HCT116 (cell line): Measurements from ENCODE around the gene NNAT. TPM values are rescaled to one million over a fixed set of nuclear protein-coding genes. Genes with fewer than 3 reads are reported as not detected.

Experiments used
- ATAC-seq: fragments of 200-7000 bp; cut with Tn5 transposase; 2 replicates; pipeline ENCODE4 v1.9.1; 2020; ENCODE audit warnings: mild to moderate bottlenecking, moderate library complexity
- BruUV-seq: library from RNA; stranded (reverse); fragments of 400-500 nt; replicated peaks from 2 replicates; lab custom pipeline; 2021; lab: Mats Ljungman, UMichigan
- CTCF ChIA-PET: fragments of 300-600 bp; sonication (Branson Sonifier 250); formaldehyde crosslinking; loops from one replicate; lab custom pipeline; 2021; ENCODE audit warnings: antibody characterized with exemption; lab: Charles Lee
- POLR2A ChIA-PET: fragments of 300-600, 350-600 bp; sonication (Branson Sonifier 250); formaldehyde crosslinking; loops from one replicate; lab custom pipeline; 2021; ENCODE audit warnings: antibody characterized with exemption; lab: Charles Lee
- RAD21 ChIA-PET, 2 experiments: fragments of 300-600 bp; sonication (Branson Sonifier 250); formaldehyde crosslinking; loops; one replicate each; lab custom pipeline; 2023; ENCODE audit warnings: low total read pairs in 2 of 2; ENCODE audit not compliant: uncharacterized antibody in 2 of 2, unreplicated experiment in 2 of 2, low non-redundant PET in 1 of 2; lab: Charles Lee
- DNase-seq: peaks from one replicate; pipeline ENCODE4 v3.0.0-alpha.2; 2010; ENCODE audit warnings: low read depth, low spot score
- H2AFZ ChIP-seq: fragments of 200-600 bp; shearing (Covaris generic), sonication (generic); 2 replicates; pipeline ENCODE4 v1.6.1; 2017; ENCODE audit warnings: low read depth, mixed run types, mixed read lengths, antibody characterized with exemption, low read length; ENCODE audit not compliant: poor library complexity, severe bottlenecking
- H3K27ac ChIP-seq: 2 replicates; pipeline ENCODE4 v1.5.1; 2012; ENCODE audit warnings: low read depth, low read length
- H3K27me3 ChIP-seq: fragments of 200-600 bp; sonication (generic); 2 replicates; pipeline ENCODE4 v1.6.1; 2016; ENCODE audit warnings: mixed run types, low read length, mixed read lengths; ENCODE audit not compliant: insufficient read depth
- H3K36me3 ChIP-seq, 2 experiments: fragments of 200-500 bp in 1 of 2; fragments of 200-600 bp in 1 of 2; sonication (Bioruptor generic) in 1 of 2; sonication (generic) in 1 of 2; 2 replicates each; pipeline versions ENCODE4 v1.5.1 to v1.6.1; 2014 to 2016; ENCODE audit warnings: low read length in 2 of 2, inconsistent platforms in 1 of 2, mixed read lengths in 1 of 2, mixed run types in 1 of 2; ENCODE audit not compliant: insufficient read depth in 2 of 2, control insufficient read depth in 1 of 2
- H3K4me1 ChIP-seq, 2 experiments: fragments of 200-600 bp in 1 of 2; sonication (generic) in 1 of 2; 2 replicates each; pipeline versions ENCODE4 v1.5.1 to v1.6.1; 2012 to 2017; ENCODE audit warnings: low read length in 2 of 2, inconsistent platforms in 1 of 2, mild to moderate bottlenecking in 1 of 2, mixed read lengths in 1 of 2, mixed run types in 1 of 2, moderate library complexity in 1 of 2; ENCODE audit not compliant: insufficient read depth in 2 of 2, control insufficient read depth in 1 of 2
- H3K4me2 ChIP-seq: fragments of 200-600 bp; sonication (generic); 2 replicates; pipeline ENCODE4 v1.6.1; 2017; ENCODE audit warnings: mixed run types, low read length, mixed read lengths
- H3K4me3 ChIP-seq, 2 experiments: fragments of 200-600 bp in 1 of 2; sonication (generic) in 1 of 2; replicated peaks in 1 of 2; 2 replicates each; pipeline ENCODE4 v1.5.1; 2011 to 2016; ENCODE audit warnings: low read length in 2 of 2, control low read depth in 1 of 2, low read depth in 1 of 2, mild to moderate bottlenecking in 1 of 2, mixed read lengths in 1 of 2, mixed run types in 1 of 2
- H3K79me2 ChIP-seq: fragments of 200-600 bp; sonication (generic); 2 replicates; pipeline ENCODE4 v1.6.1; 2017; ENCODE audit warnings: mild to moderate bottlenecking, mixed run types, low read length, moderate library complexity, mixed read lengths; ENCODE audit not compliant: insufficient read depth
- H3K9ac ChIP-seq: fragments of 200-600 bp; sonication (generic); 2 replicates; pipeline ENCODE4 v1.6.1; 2016; ENCODE audit warnings: low read length, mixed read lengths
- H3K9me2 ChIP-seq: fragments of 200-600 bp; sonication (generic), shearing (Covaris generic); 2 replicates; pipeline ENCODE4 v1.6.1; 2017; ENCODE audit warnings: mixed run types, mild to moderate bottlenecking, moderate library complexity; ENCODE audit not compliant: insufficient read depth
- H3K9me3 ChIP-seq, 2 experiments: fragments of 200-500 bp in 1 of 2; fragments of 200-600 bp in 1 of 2; sonication (Bioruptor generic) in 1 of 2; sonication (generic) in 1 of 2; 2 replicates each; pipeline ENCODE4 v1.6.1; 2014 to 2017; ENCODE audit warnings: low read length in 2 of 2, mixed read lengths in 2 of 2, inconsistent platforms in 1 of 2, low read depth in 1 of 2, mild to moderate bottlenecking in 1 of 2, mixed run types in 1 of 2, moderate library complexity in 1 of 2; ENCODE audit not compliant: control insufficient read depth in 1 of 2, insufficient read depth in 1 of 2
- H4K20me1 ChIP-seq: fragments of 200-600 bp; sonication (generic), shearing (Covaris generic); 2 replicates; pipeline ENCODE4 v1.6.1; 2017; ENCODE audit warnings: mixed run types, mild to moderate bottlenecking, moderate library complexity; ENCODE audit not compliant: insufficient read depth
- CBX3 ChIP-seq: IDR thresholded peaks from 2 replicates; pipeline ENCODE4 v1.6.1; 2012; ENCODE audit warnings: low read depth
- CEBPB ChIP-seq: IDR thresholded peaks from 2 replicates; pipeline ENCODE4 v1.6.1; 2012; ENCODE audit warnings: low read depth
- EGR1 ChIP-seq: IDR thresholded peaks from 2 replicates; pipeline ENCODE4 v1.6.1; 2012; ENCODE audit warnings: low read depth
- ELF1 ChIP-seq: IDR thresholded peaks from 2 replicates; pipeline ENCODE4 v1.6.1; 2012; ENCODE audit warnings: low read depth, borderline replicate concordance
- EZH2 ChIP-seq: fragments of 200-600 bp; sonication (generic); IDR thresholded peaks from 2 replicates; pipeline ENCODE4 v1.6.1; 2017; ENCODE audit warnings: antibody characterized with exemption, mixed run types
- EZH2phosphoT487 ChIP-seq: fragments of 200-600 bp; IDR thresholded peaks from 2 replicates; pipeline ENCODE4 v1.6.1; 2018; ENCODE audit warnings: antibody characterized with exemption, borderline replicate concordance
- POLR2A ChIP-seq: IDR thresholded peaks from 2 replicates; pipeline ENCODE4 v1.7.0; 2011; ENCODE audit warnings: borderline replicate concordance; ENCODE audit not compliant: insufficient read depth, insufficient read length; ENCODE audit errors: extremely low read depth
- RAD21 ChIP-seq: IDR thresholded peaks from 2 replicates; pipeline ENCODE4 v1.6.1; 2012; ENCODE audit warnings: low read depth, mild to moderate bottlenecking
- SIN3A ChIP-seq: IDR thresholded peaks from 2 replicates; pipeline ENCODE4 v1.6.1; 2012; ENCODE audit warnings: low read depth
- SRF ChIP-seq: IDR thresholded peaks from 2 replicates; pipeline ENCODE4 v1.6.1; 2012; ENCODE audit warnings: low read depth
- YY1 ChIP-seq: IDR thresholded peaks from 2 replicates; pipeline ENCODE4 v1.6.1; 2011; ENCODE audit warnings: low read length, low read depth, moderate library complexity, mild to moderate bottlenecking; ENCODE audit not compliant: insufficient replicate concordance; ENCODE audit errors: extremely low read depth
- ZFX ChIP-seq: fragments of 450-650 bp; IDR thresholded peaks from 2 replicates; pipeline ENCODE4 v1.6.1; 2017
- ZNF274 ChIP-seq: fragments of 200-500 bp; sonication (Bioruptor generic); IDR thresholded peaks from 2 replicates; pipeline ENCODE4 v1.6.1; 2014; ENCODE audit warnings: mild to moderate bottlenecking, low read depth, low read length, inconsistent platforms
- intact Hi-C: fragments of 100-400 bp; cut with micrococcal nuclease; formaldehyde crosslinking; loops from 2 replicates; pipeline ENCODE4 v1.10.0; 2022
- total RNA-seq: library from RNA; stranded (reverse); gene quantifications from one replicate; pipeline ENCODE4 v1.2.1, GENCODE V29; 2021; ENCODE audit not compliant: unreplicated experiment
- TF ChIP-seq, protein P1 (sequence below), 3 experiments: fragments of 200-600 bp in 1 of 3; sonication (generic) in 1 of 3; IDR thresholded peaks in 2 of 3; conservative IDR thresholded peaks in 1 of 3; 2 replicates each; pipeline ENCODE4 v1.5.1; 2012 to 2017; ENCODE audit warnings: low read depth in 2 of 3, low read length in 2 of 3, antibody characterized with exemption in 1 of 3, borderline replicate concordance in 1 of 3, control low read depth in 1 of 3, mild to moderate bottlenecking in 1 of 3, mixed read lengths in 1 of 3, mixed run types in 1 of 3, moderate library complexity in 1 of 3; ENCODE audit not compliant: insufficient read depth in 1 of 3
- TF ChIP-seq, protein P2 (sequence below): IDR thresholded peaks from 2 replicates; pipeline ENCODE4 v1.6.1; 2011; ENCODE audit warnings: mild to moderate bottlenecking, low read length, moderate library complexity; ENCODE audit not compliant: insufficient replicate concordance; ENCODE audit errors: extremely low read depth
- TF ChIP-seq, protein P3 (sequence below): IDR thresholded peaks from 2 replicates; pipeline ENCODE4 v1.6.1; 2012

NNAT gene
- total RNA-seq, 1 experiment from 2014 or later, result not detected

DNA sequence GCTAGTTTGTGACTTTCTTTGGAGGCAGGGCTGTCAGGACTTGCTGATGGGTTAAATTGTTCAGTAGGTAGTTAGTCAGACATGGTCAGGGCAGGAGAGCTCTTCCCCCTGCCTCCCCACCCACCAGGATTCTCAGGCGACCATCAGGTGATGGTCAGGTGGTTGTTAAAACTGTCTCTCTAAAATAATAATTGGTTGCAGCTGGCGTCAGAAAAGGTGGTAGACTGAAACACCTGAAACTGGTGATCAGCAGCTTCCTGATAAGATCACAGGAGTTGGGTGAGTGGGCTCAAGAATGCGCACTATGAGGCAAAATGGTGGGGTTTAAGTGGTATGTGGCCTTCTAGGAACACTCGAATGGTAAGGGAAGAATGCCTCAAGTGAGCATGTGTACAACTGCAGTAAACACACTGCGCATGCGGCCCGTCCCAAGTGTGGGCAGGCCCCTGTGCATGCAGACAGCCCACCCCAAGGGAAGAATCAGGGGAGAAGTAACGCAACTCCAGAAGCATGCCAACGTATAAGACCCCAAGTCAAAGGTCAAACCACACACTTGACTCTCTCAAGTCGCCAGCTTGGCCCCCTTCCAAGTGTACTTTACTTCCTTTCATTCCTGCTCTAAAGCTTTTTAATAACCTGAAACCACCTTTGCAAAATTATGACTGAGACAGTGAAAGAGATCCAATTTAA lies 14.5 kb downstream of the NNAT start:
- ATAC-seq (no peak), DNase-seq (no peak)
- H3K4me3 ChIP-seq, result no peak overlapping the region
- ChIA-PET POLR2A (no interaction called here), CTCF (interaction anchor here (0.6 to 2.1 kb wide), 5 partner anchors 8 to 340 kb away, joined by 3 to 8 read pairs (median 3); no protein-coding TSS in a partner anchor), RAD21 (interaction anchor here in 1 of 2 experiments (1.4 kb wide), 1 partner anchor 265 kb away, joined by 3 read pairs; no protein-coding TSS in a partner anchor)
- H3K4me1 ChIP-seq, result peaks cover 0 to 2% of the 10 kb centered on the region in 2 experiments; a peak in 1 of 4 replicates
- no peaks in the 10 kb centered on the region for H3K27me3 ChIP-seq
- BruUV-seq, result no TSS peak
- no peak overlapping the region for H3K9ac ChIP-seq
- intact Hi-C loops, result loop anchor here (2.0 kb wide), 1 partner anchor 341 kb away; no protein-coding TSS in a partner anchor
- TF ChIP-seq SIN3A (no peak), SRF (no peak)
- H3K9me3 ChIP-seq, result no peaks in the 10 kb centered on the region
- H3K79me2 ChIP-seq, result no peaks in the 10 kb centered on the region
- H3K9me2 ChIP-seq, result no peaks in the 10 kb centered on the region
- H4K20me1 ChIP-seq, result no peaks in the 10 kb centered on the region
- no peaks in the 10 kb centered on the region for H3K36me3 ChIP-seq
- H3K27ac ChIP-seq, result no peak overlapping the region
- H2AFZ ChIP-seq, result no peak overlapping the region
- no peak overlapping the region for H3K4me2 ChIP-seq

DNA sequence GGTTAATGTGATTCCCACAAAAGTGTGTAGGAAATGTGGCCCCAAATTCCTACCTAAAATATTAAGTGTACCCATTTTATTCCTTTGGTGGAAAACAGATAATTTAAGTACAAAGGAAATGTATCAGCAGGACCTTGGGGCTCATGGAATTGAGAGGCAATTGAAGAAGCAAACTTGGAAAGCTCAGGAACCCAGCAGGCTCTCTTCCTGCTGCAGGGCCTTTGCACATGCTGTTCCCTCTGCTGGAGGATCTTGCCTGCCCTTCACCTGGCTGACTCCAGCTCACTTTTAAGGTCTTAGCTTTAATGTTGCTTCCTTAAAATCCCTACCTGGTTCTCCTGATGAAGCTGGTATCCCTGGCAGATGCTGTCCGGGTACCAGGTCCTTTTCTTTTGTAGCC lies 16.5 kb downstream of the NNAT start:
- no TSS peak for BruUV-seq
- ATAC-seq (no peak), DNase-seq (no peak)
- H4K20me1 ChIP-seq, result no peaks in the 10 kb centered on the region
- RAD21 ChIA-PET, result no interaction called here
- H2AFZ ChIP-seq, result no peak overlapping the region
- POLR2A ChIA-PET, result no interaction called here
- TF ChIP-seq CBX3 (no peak), POLR2A (no peak), SIN3A (no peak), SRF (no peak), ZFX (no peak), EGR1 (no peak), EZH2 (no peak), EZH2phosphoT487 (no peak), ELF1 (no peak), YY1 (no peak), CEBPB (no peak), RAD21 (no peak), ZNF274 (no peak)
- TF ChIP-seq, protein P1, sequence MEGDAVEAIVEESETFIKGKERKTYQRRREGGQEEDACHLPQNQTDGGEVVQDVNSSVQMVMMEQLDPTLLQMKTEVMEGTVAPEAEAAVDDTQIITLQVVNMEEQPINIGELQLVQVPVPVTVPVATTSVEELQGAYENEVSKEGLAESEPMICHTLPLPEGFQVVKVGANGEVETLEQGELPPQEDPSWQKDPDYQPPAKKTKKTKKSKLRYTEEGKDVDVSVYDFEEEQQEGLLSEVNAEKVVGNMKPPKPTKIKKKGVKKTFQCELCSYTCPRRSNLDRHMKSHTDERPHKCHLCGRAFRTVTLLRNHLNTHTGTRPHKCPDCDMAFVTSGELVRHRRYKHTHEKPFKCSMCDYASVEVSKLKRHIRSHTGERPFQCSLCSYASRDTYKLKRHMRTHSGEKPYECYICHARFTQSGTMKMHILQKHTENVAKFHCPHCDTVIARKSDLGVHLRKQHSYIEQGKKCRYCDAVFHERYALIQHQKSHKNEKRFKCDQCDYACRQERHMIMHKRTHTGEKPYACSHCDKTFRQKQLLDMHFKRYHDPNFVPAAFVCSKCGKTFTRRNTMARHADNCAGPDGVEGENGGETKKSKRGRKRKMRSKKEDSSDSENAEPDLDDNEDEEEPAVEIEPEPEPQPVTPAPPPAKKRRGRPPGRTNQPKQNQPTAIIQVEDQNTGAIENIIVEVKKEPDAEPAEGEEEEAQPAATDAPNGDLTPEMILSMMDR (IDR thresholded peaks at IDR 0.05 in 2 of 3, conservative IDR thresholded peaks at IDR 0.05 in 1 of 3; ENCODE audit: borderline replicate concordance in 1 of 3, insufficient read depth in 1 of 3, low read depth in 2 of 3, low read length in 2 of 3), result no peak
- TF ChIP-seq, protein P2, sequence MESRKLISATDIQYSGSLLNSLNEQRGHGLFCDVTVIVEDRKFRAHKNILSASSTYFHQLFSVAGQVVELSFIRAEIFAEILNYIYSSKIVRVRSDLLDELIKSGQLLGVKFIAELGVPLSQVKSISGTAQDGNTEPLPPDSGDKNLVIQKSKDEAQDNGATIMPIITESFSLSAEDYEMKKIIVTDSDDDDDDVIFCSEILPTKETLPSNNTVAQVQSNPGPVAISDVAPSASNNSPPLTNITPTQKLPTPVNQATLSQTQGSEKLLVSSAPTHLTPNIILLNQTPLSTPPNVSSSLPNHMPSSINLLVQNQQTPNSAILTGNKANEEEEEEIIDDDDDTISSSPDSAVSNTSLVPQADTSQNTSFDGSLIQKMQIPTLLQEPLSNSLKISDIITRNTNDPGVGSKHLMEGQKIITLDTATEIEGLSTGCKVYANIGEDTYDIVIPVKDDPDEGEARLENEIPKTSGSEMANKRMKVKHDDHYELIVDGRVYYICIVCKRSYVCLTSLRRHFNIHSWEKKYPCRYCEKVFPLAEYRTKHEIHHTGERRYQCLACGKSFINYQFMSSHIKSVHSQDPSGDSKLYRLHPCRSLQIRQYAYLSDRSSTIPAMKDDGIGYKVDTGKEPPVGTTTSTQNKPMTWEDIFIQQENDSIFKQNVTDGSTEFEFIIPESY, result no peak
- TF ChIP-seq, protein P3, sequence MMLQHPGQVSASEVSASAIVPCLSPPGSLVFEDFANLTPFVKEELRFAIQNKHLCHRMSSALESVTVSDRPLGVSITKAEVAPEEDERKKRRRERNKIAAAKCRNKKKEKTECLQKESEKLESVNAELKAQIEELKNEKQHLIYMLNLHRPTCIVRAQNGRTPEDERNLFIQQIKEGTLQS, result no peak
- no peak overlapping the region for H3K27ac ChIP-seq
- H3K4me3 ChIP-seq, result no peak overlapping the region
- H3K27me3 ChIP-seq, result no peaks in the 10 kb centered on the region
- H3K4me1 ChIP-seq, result peaks cover 0 to 2% of the 10 kb centered on the region in 2 experiments; a peak in 1 of 4 replicates
- no peak overlapping the region for H3K4me2 ChIP-seq
- intact Hi-C loops, result no loop called here
- no peaks in the 10 kb centered on the region for H3K79me2 ChIP-seq
- H3K36me3 ChIP-seq, result no peaks in the 10 kb centered on the region
- H3K9ac ChIP-seq, result no peak overlapping the region
- H3K9me2 ChIP-seq, result no peaks in the 10 kb centered on the region
- no peaks in the 10 kb centered on the region for H3K9me3 ChIP-seq
- CTCF ChIA-PET, result interaction anchor here (1.3 kb wide), 1 partner anchor 24 kb away, joined by 3 read pairs; no protein-coding TSS in a partner anchor
